Measurements from ENCODE around the gene TTC13.

DNA sequence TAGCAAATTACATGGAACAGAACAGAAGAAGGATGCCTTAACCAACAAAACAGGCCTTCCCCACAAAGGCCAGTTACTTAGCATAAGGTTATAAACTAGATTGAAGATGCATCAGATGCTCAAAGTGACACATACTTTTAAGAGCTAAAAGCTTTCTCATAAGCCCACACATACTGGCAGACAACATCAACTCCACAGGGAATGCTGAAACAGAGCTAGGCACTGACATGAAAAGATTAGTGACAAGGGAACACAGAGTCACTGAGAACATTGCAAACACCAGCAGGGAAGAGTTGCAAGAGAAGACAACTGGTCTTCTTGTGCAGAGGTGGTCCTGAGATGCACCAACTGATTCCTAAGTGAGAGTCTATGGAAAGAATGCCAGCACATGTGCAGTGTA is 6.9 kb downstream of the TTC13 start:
- TF ChIP-seq CTCF (IDR thresholded peaks at IDR 0.05) (no peak), POLR2A (IDR thresholded peaks at IDR 0.05) (no peak)

Measured in Peyer's patch (tissue), 4 donors.